GM23338 (cell line): Measurements from ENCODE around the gene NXPE4. TPM values are rescaled to one million over a fixed set of nuclear protein-coding genes. Genes with fewer than 3 reads are reported as not detected.

ENCODE experiments used
- ATAC-seq: fragments of 200-7000 bp; cut with Tn5 transposase; 3 replicates; pipeline ENCODE4 v1.9.1; 2020
- DNase-seq: peaks from one replicate; pipeline ENCODE4 v3.0.0-alpha.2; 2015; ENCODE audit warnings: low spot score
- H2AFZ ChIP-seq: fragments of 200-600 bp; sonication (generic); 2 replicates; pipeline ENCODE4 v1.8.0; 2016; ENCODE audit warnings: antibody characterized with exemption, mild to moderate bottlenecking, moderate library complexity
- H3F3A ChIP-seq: fragments of 200-600 bp; sonication (generic); replicated peaks from 2 replicates; pipeline ENCODE4 v1.8.0; 2017; ENCODE audit warnings: antibody characterized with exemption, mixed run types, low read depth
- H3K27ac ChIP-seq: fragments of 200-600 bp; sonication (generic); 2 replicates; pipeline ENCODE4 v1.6.1; 2016; ENCODE audit warnings: low read depth
- H3K27me3 ChIP-seq: fragments of 200-600 bp; sonication (generic); 2 replicates; pipeline ENCODE4 v1.8.0; 2016; ENCODE audit warnings: mild to moderate bottlenecking, mixed run types, moderate library complexity; ENCODE audit not compliant: insufficient read depth
- H3K36me3 ChIP-seq: fragments of 200-600 bp; sonication (generic); 2 replicates; pipeline ENCODE4 v1.8.0; 2016; ENCODE audit warnings: mild to moderate bottlenecking; ENCODE audit not compliant: insufficient read depth
- H3K4me1 ChIP-seq: fragments of 200-600 bp; sonication (generic); 2 replicates; pipeline ENCODE4 v1.8.0; 2016; ENCODE audit warnings: mild to moderate bottlenecking, moderate library complexity; ENCODE audit not compliant: insufficient read depth
- H3K4me2 ChIP-seq: fragments of 200-600 bp; sonication (generic); 2 replicates; pipeline ENCODE4 v1.7.1; 2017; ENCODE audit warnings: mixed run types
- H3K4me3 ChIP-seq: fragments of 200-600 bp; sonication (generic); 2 replicates; pipeline ENCODE4 v1.6.1; 2016; ENCODE audit warnings: mixed run types
- H3K79me2 ChIP-seq: fragments of 200-600 bp; sonication (generic); replicated peaks from 2 replicates; pipeline ENCODE4 v1.8.0; 2017; ENCODE audit warnings: mild to moderate bottlenecking; ENCODE audit not compliant: insufficient read depth
- H3K9me2 ChIP-seq: fragments of 200-600 bp; sonication (generic); 2 replicates; pipeline ENCODE4 v1.8.0; 2017; ENCODE audit not compliant: insufficient read depth
- H4K20me1 ChIP-seq: fragments of 200-600 bp; sonication (generic); replicated peaks from 2 replicates; pipeline ENCODE4 v1.8.0; 2017; ENCODE audit warnings: mild to moderate bottlenecking; ENCODE audit not compliant: insufficient read depth
- H3K27ac Mint-ChIP-seq: 2 replicates; pipeline ENCODE4 v1.8.0; 2020; ENCODE audit warnings: inconsistent platforms, mild to moderate bottlenecking, moderate library complexity, mixed read lengths
- H3K27me3 Mint-ChIP-seq: 3 replicates; pipeline ENCODE4 v1.8.0; 2022; ENCODE audit warnings: low read depth, mild to moderate bottlenecking, moderate library complexity, mixed read lengths, inconsistent platforms; ENCODE audit not compliant: insufficient read depth, poor library complexity
- H3K36me3 Mint-ChIP-seq: 3 replicates; pipeline ENCODE4 v1.8.0; 2021; ENCODE audit warnings: low read depth, mild to moderate bottlenecking, inconsistent platforms, moderate library complexity, mixed read lengths
- H3K4me1 Mint-ChIP-seq: 3 replicates; pipeline ENCODE4 v1.8.0; 2020; ENCODE audit warnings: mild to moderate bottlenecking, inconsistent platforms, mixed read lengths
- H3K4me3 Mint-ChIP-seq: 3 replicates; pipeline ENCODE4 v1.8.0; 2021; ENCODE audit warnings: moderate library complexity, mild to moderate bottlenecking, inconsistent platforms, mixed read lengths
- H3K9me3 Mint-ChIP-seq: 3 replicates; pipeline ENCODE4 v1.8.0; 2020; ENCODE audit warnings: moderate library complexity, mild to moderate bottlenecking, inconsistent platforms, mixed read lengths
- CREB1 ChIP-seq: fragments of 250-450 bp; sonication (Bioruptor Pico); IDR thresholded peaks from 2 replicates; pipeline ENCODE4 v1.5.0; 2020; ENCODE audit warnings: low read depth, mild to moderate bottlenecking, moderate library complexity
- CTCF ChIP-seq, 2 experiments: fragments of 200-600 bp in 1 of 2; sonication (generic) in 1 of 2; conservative IDR thresholded peaks; 2 replicates each; pipeline versions ENCODE4 v1.5.1 to v1.6.1; 2016 to 2017; ENCODE audit warnings: antibody characterized with exemption in 2 of 2, low read depth in 2 of 2, mild to moderate bottlenecking in 2 of 2, moderate library complexity in 1 of 2
- ETS1 ChIP-seq: IDR thresholded peaks from 2 replicates; pipeline ENCODE4 v1.6.1; 2016; ENCODE audit warnings: antibody characterized with exemption
- EZH2 ChIP-seq: fragments of 200-600 bp; sonication (generic); IDR thresholded peaks from one replicate; pipeline ENCODE4 v1.8.0; 2017; ENCODE audit warnings: antibody characterized with exemption, mild to moderate bottlenecking, low read depth; ENCODE audit not compliant: unreplicated experiment
- EZH2phosphoT487 ChIP-seq: fragments of 200-600 bp; sonication (generic); IDR thresholded peaks from one replicate; pipeline ENCODE4 v1.8.1; 2018; ENCODE audit warnings: antibody characterized with exemption; ENCODE audit not compliant: unreplicated experiment
- JUNB ChIP-seq: IDR thresholded peaks from one replicate; pipeline ENCODE4 v1.6.1; 2016; ENCODE audit warnings: antibody characterized with exemption; ENCODE audit not compliant: unreplicated experiment
- NANOG ChIP-seq: IDR thresholded peaks from 2 replicates; pipeline ENCODE4 v1.6.1; 2016; ENCODE audit warnings: antibody characterized with exemption, borderline replicate concordance
- POLR2AphosphoS5 ChIP-seq: IDR thresholded peaks from 2 replicates; pipeline ENCODE4 v1.6.1; 2016; ENCODE audit warnings: antibody characterized with exemption, low read depth
- STAT1 ChIP-seq: IDR thresholded peaks from one replicate; pipeline ENCODE4 v1.6.1; 2016; ENCODE audit warnings: antibody characterized with exemption; ENCODE audit not compliant: unreplicated experiment
- ZNF114 ChIP-seq: fragments of 250-450 bp; sonication (Bioruptor Pico); IDR thresholded peaks from 2 replicates; pipeline ENCODE4 v1.5.0; 2020; ENCODE audit warnings: mild to moderate bottlenecking, moderate library complexity
- ZNF462 ChIP-seq: fragments of 250-450 bp; sonication (Bioruptor Pico); IDR thresholded peaks from 2 replicates; pipeline ENCODE4 v1.5.0; 2020; ENCODE audit warnings: mild to moderate bottlenecking, moderate library complexity
- polyA plus RNA-seq: library from polyadenylated mRNA; unstranded; fragments of >200 nt; fragmentation: Nextera tagmentation; extraction: Ambion mirVana; gene quantifications from 2 replicates; pipeline ENCODE4 v1.2.1, GENCODE V29; 2016
- total RNA-seq: library from RNA; depleted of rRNA; stranded (reverse); fragments of >200 nt; shearing (Covaris generic); gene quantifications from 2 replicates; pipeline ENCODE4 v1.2.3, GENCODE V29; 2014

NXPE4 gene
- total and polyA plus RNA-seq, 2 experiments from 2014 or later: not detected

GRCh38 chr11:114564831-114565230 lies 30.8 kb downstream of the NXPE4 start (continued):
- no peak for TF ChIP-seq ETS1
- no peak for TF ChIP-seq CREB1 (CRISPR knock-in tag)
- no peak for TF ChIP-seq CTCF (conservative IDR thresholded peaks at IDR 0.05; ENCODE audit: low read depth in 2 of 2)
- no peak for TF ChIP-seq POLR2AphosphoS5
- TF ChIP-seq EZH2: no peak
- no peak for TF ChIP-seq NANOG
- TF ChIP-seq JUNB: no peak
- TF ChIP-seq STAT1: no peak
- TF ChIP-seq EZH2phosphoT487: no peak

- Mint-ChIP-seq H3K4me3 (no peak overlapping the region), H3K9me3 (no peaks in the 10 kb centered on the region), H3K27me3 (peaks cover 3% of the 10 kb centered on the region), H3K4me1 (peaks cover 25% of the 10 kb centered on the region), H3K36me3 (no peaks in the 10 kb centered on the region), H3K27ac (no peak overlapping the region)
- H3K27ac ChIP-seq: no peak overlapping the region
- no peak overlapping the region for H2AFZ ChIP-seq
- H3K9me2 ChIP-seq: no peaks in the 10 kb centered on the region; the same call in 1 of the 2 replicates
- no peaks in the 10 kb centered on the region for H3K27me3 ChIP-seq
- H3F3A ChIP-seq: no peaks in the 10 kb centered on the region
- DNase-seq: no peak
- H3K4me1 ChIP-seq: peaks cover 5% of the 10 kb centered on the region; the same call in 1 of the 2 replicates
- no peak overlapping the region for H3K4me3 ChIP-seq
- no peak overlapping the region for H3K4me2 ChIP-seq
- H3K36me3 ChIP-seq: no peaks in the 10 kb centered on the region
- no peaks in the 10 kb centered on the region for H3K79me2 ChIP-seq
- H4K20me1 ChIP-seq: no peaks in the 10 kb centered on the region
- ATAC-seq: no peak
- TF ChIP-seq ETS1 (no peak), EZH2phosphoT487 (no peak), POLR2AphosphoS5 (no peak), ZNF114 (CRISPR knock-in tag) (no peak), ZNF462 (no peak), STAT1 (no peak), NANOG (no peak), CREB1 (CRISPR knock-in tag) (no peak), CTCF (conservative IDR thresholded peaks at IDR 0.05; ENCODE audit: low read depth in 2 of 2) (no peak)
Observed at GRCh38 chr11:114563077-114563476, 32.5 kb downstream of the NXPE4 start.
